RWPE2 (cell line): ENCODE results near the gene AURKB.

Experiments
- ATAC-seq: fragments of 200-7000 bp; cut with Tn5 transposase; 3 replicates; pipeline ENCODE4 v1.9.1; 2021; ENCODE audit warnings: low read depth
- DNase-seq: peaks from one replicate; pipeline ENCODE4 v3.0.0-alpha.2; 2020; ENCODE audit warnings: low spot score
- H3K27ac ChIP-seq: fragments of 450-650 bp; 2 replicates; pipeline ENCODE4 v1.5.1; 2017; ENCODE audit warnings: mild to moderate bottlenecking; ENCODE audit not compliant: poor library complexity, severe bottlenecking
- H3K27me3 ChIP-seq: fragments of 250-450 bp; sonication (Bioruptor Pico); 2 replicates; pipeline ENCODE4 v1.5.1; 2021; ENCODE audit warnings: mild to moderate bottlenecking, moderate library complexity; ENCODE audit not compliant: insufficient read depth, poor library complexity, severe bottlenecking
- H3K36me3 ChIP-seq: fragments of 250-450 bp; sonication (Bioruptor Pico); 2 replicates; pipeline ENCODE4 v1.5.1; 2020; ENCODE audit warnings: low read depth, mild to moderate bottlenecking, moderate library complexity
- H3K4me1 ChIP-seq: fragments of 250-450 bp; sonication (Bioruptor Pico); 2 replicates; pipeline ENCODE4 v1.5.1; 2021; ENCODE audit warnings: mild to moderate bottlenecking, moderate library complexity; ENCODE audit not compliant: insufficient read depth, poor library complexity, severe bottlenecking
- H3K4me3 ChIP-seq: fragments of 250-450 bp; sonication (Bioruptor Pico); 2 replicates; pipeline ENCODE4 v1.5.1; 2021; ENCODE audit warnings: mild to moderate bottlenecking, moderate library complexity; ENCODE audit not compliant: severe bottlenecking
- H3K9me3 ChIP-seq: fragments of 250-450 bp; sonication (Bioruptor Pico); 2 replicates; pipeline ENCODE4 v1.5.1; 2021; ENCODE audit warnings: mild to moderate bottlenecking, moderate library complexity; ENCODE audit not compliant: severe bottlenecking
- TF ChIP-seq, protein P1 (sequence below): fragments of 450-650 bp; IDR thresholded peaks from one replicate; pipeline ENCODE4 v1.5.1; 2017; ENCODE audit warnings: mild to moderate bottlenecking, moderate library complexity; ENCODE audit not compliant: poor library complexity, severe bottlenecking

Gene AURKB

DNA sequence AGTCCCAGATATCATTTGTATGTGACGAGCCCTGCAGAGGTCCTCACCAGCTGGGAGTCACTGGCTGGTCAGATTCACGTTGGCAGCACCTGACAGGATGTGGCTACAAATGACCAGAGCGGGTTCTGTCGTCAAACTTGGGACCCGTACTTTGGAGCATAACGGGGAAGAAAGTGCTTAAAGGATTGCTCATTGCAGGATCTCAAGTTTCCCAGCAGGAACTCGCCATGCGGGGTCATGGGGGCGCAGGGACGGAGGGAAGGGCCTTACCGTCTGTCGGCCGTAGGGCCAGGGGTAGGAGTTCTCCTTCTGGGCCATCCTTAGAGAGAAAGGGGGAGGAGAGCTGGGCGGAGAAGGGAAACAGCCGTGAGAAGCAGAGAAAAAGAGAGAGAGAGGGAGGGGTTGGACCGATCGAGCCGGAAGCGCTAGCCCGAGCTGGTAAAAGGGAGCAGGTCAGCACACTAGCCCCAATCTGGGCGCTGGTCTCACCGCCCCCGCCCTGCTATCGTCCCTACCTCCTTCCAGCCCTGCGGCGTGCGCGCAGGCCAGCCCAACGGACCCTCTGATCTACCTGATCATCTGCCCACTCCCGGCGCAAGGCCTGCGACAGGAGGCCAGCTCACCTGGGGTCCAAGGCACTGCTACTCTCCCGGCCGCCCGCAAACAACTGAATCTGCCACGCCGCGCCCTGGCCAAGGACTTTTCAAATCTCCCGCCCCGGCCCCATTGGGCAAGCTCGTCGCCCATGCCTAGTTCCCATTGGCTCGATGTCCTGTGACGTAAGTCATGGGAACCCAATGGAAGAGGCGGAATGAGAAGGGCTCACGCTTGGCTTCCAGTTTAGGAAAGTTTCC, at the start of gene AURKB:
Gene AURKB, minus strand, starts transcription at position 669 of the 854 bp plus-strand sequence. Its CDS starts 351 bp downstream, at position 318.
- H3K9me3 ChIP-seq, result no peaks in the 10 kb centered on the region
- H3K27ac ChIP-seq, result peak within 1 kb of the TSS; percentile 85
- peak within 1 kb of the TSS; percentile 65 for H3K4me3 ChIP-seq
- peaks cover 14% of the 10 kb centered on the region for H3K4me1 ChIP-seq
- no peaks in the 10 kb centered on the region for H3K27me3 ChIP-seq
- ATAC-seq (peak; percentile 93), DNase-seq (peak; percentile 94)
- peaks cover 48% of the 10 kb centered on the region for H3K36me3 ChIP-seq
- TF ChIP-seq, protein P1, sequence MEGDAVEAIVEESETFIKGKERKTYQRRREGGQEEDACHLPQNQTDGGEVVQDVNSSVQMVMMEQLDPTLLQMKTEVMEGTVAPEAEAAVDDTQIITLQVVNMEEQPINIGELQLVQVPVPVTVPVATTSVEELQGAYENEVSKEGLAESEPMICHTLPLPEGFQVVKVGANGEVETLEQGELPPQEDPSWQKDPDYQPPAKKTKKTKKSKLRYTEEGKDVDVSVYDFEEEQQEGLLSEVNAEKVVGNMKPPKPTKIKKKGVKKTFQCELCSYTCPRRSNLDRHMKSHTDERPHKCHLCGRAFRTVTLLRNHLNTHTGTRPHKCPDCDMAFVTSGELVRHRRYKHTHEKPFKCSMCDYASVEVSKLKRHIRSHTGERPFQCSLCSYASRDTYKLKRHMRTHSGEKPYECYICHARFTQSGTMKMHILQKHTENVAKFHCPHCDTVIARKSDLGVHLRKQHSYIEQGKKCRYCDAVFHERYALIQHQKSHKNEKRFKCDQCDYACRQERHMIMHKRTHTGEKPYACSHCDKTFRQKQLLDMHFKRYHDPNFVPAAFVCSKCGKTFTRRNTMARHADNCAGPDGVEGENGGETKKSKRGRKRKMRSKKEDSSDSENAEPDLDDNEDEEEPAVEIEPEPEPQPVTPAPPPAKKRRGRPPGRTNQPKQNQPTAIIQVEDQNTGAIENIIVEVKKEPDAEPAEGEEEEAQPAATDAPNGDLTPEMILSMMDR, result no peak

DNA sequence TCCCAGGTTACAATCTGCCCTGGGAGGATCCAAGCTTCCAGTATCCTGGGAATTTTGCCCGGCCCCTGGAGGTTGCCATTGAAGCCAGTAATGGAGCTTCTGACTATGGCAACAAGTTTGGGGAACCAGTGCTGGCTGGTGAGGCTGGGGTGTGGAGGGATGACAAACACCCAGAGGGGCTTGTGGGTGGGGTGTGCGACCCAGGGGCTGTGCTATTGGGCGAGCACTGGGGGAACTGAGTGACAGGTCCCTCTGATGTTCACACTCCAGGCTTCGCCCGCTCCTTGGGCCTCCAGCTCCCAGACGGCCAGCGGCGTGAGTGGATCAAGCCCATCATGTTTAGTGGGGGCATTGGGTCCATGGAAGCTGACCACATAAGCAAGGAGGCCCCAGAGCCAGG, 47.4 kb upstream of the AURKB start:
- no peaks in the 10 kb centered on the region for H3K27me3 ChIP-seq
- no peaks in the 10 kb centered on the region for H3K9me3 ChIP-seq
- peaks cover 83% of the 10 kb centered on the region for H3K36me3 ChIP-seq
- DNase-seq (no peak), ATAC-seq (no peak)
- TF ChIP-seq, protein P1, result no peak
- no peak overlapping the region for H3K4me3 ChIP-seq
- H3K4me1 ChIP-seq, result no peaks in the 10 kb centered on the region
- H3K27ac ChIP-seq, result no peak overlapping the region

DNA sequence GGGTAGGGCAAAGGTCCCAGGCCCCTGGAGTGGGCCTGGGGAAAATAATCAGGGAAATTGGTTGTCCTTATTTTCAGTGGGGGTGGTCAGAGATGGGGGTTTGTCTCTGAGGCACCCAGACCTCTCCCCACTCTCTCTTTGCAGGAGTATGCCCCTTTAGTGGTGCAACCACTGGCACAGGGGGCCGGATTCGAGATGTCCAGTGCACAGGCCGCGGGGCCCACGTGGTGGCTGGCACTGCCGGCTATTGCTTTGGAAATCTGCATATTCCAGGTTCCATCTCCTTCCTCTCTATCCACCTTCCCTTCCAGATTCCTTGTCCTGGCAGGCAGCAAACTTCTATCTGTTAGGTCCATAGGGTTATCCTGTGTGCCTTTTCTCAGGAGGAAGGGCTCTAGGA, 46.3 kb upstream of the AURKB start:
- no peak overlapping the region for H3K4me3 ChIP-seq
- TF ChIP-seq, protein P1, result no peak
- H3K27ac ChIP-seq, result no peak overlapping the region
- H3K9me3 ChIP-seq, result no peaks in the 10 kb centered on the region
- H3K36me3 ChIP-seq, result peaks cover 76% of the 10 kb centered on the region
- no peak for ATAC-seq
- no peaks in the 10 kb centered on the region for H3K27me3 ChIP-seq
- DNase-seq, result no peak
- H3K4me1 ChIP-seq, result no peaks in the 10 kb centered on the region

DNA sequence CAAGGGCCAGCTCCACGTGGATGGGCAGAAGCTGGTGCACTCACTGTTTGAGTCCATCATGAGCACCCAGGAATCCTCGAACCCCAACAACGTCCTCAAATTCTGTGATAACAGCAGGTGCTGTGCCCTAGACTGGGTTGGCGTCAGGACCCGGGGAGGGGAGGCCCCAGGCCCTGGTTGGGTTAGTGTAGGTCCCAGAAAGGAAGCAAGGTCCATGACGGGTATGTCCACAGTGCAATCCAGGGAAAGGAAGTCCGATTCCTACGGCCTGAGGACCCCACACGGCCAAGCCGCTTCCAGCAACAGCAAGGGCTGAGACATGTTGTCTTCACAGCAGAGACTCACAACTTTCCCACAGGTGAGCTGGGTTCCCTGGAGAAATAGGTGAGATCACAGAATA, 45.9 kb upstream of the AURKB start:
- no peak overlapping the region for H3K4me3 ChIP-seq
- peaks cover 72% of the 10 kb centered on the region for H3K36me3 ChIP-seq
- DNase-seq, result no peak
- TF ChIP-seq, protein P1, result no peak
- no peaks in the 10 kb centered on the region for H3K9me3 ChIP-seq
- no peaks in the 10 kb centered on the region for H3K27me3 ChIP-seq
- no peak overlapping the region for H3K27ac ChIP-seq
- no peak for ATAC-seq
- H3K4me1 ChIP-seq, result no peaks in the 10 kb centered on the region

DNA sequence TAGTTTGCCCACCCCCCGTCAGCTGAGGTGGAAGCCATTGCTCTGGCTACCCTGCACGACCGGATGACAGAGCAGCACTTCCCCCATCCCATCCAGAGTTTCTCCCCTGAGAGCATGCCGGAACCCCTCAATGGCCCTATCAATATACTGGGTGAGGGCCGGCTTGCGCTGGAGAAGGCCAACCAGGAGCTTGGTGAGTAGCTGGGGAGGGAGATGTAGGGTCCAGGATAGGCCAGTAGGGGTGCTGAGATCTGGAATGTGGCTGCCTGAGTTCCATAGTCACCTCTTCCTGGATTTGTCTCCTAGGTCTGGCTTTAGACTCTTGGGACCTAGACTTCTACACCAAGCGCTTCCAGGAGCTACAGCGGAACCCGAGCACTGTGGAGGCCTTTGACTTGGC, 45.1 kb upstream of the AURKB start:
- Histone ChIP-seq H3K4me1 (no peaks in the 10 kb centered on the region), H3K36me3 (peaks cover 66% of the 10 kb centered on the region), H3K27ac (no peak overlapping the region), H3K9me3 (no peaks in the 10 kb centered on the region), H3K27me3 (no peaks in the 10 kb centered on the region), H3K4me3 (no peak overlapping the region)
- TF ChIP-seq, protein P1, result no peak
- no peak for DNase-seq
- ATAC-seq, result 0 out of 3 replicates have a peak, but pooled peaks have one; percentile 35
